Measurements from ENCODE around the gene KDM4F.
"Not testable (repeated sequence)": the region's sequence is repeated elsewhere in the genome, so short reads cannot be mapped to it uniquely, and the experiment has no call there.

The KDM4F gene

GRCh38 chr11:95049122-95049521 lies at the start of gene KDM4F:
KDM4F (plus strand) TSS chr11:95049422.
- not testable (repeated sequence) for DNase-seq

- no peak for DNase-seq
Measured at GRCh38 chr11:95003716-95004115, 45.5 kb upstream of the KDM4F start.

GRCh38 chr11:95005642-95006041 lies 43.6 kb upstream of the KDM4F start:
- DNase-seq, result no peak

GRCh38 chr11:95011376-95011775 lies 37.8 kb upstream of the KDM4F start:
- DNase-seq, result no peak

- DNase-seq, result no peak
Measured at GRCh38 chr11:95014184-95014821, 34.9 kb upstream of the KDM4F start.

- no peak for DNase-seq
Measured at GRCh38 chr11:95016139-95016538, 33.1 kb upstream of the KDM4F start.

GRCh38 chr11:95021468-95021867 lies 27.8 kb upstream of the KDM4F start:
- DNase-seq, result not testable (repeated sequence)

- DNase-seq, result no peak
Measured at GRCh38 chr11:95024958-95025357, 24.3 kb upstream of the KDM4F start, which contains the start of gene KDM4E. KDM4E (plus strand) TSS chr11:95025258; CDS start chr11:95025558, 300 bp downstream.

- not testable (repeated sequence) for DNase-seq
Measured at GRCh38 chr11:95025594-95025993, 23.6 kb upstream of the KDM4F start.

- DNase-seq, result no peak
Measured at GRCh38 chr11:95028357-95028756, 20.9 kb upstream of the KDM4F start.

GRCh38 chr11:95033051-95033450 lies 16.2 kb upstream of the KDM4F start:
- DNase-seq, result no peak

GRCh38 chr11:95035316-95035715 lies 13.9 kb upstream of the KDM4F start:
- no peak for DNase-seq

GRCh38 chr11:95037356-95038035 lies 11.7 kb upstream of the KDM4F start:
- peak; percentile 4 for DNase-seq

GRCh38 chr11:95042239-95042638 lies 7.0 kb upstream of the KDM4F start:
- no peak for DNase-seq

- no peak for DNase-seq
Measured at GRCh38 chr11:95042906-95043305, 6.3 kb upstream of the KDM4F start.

GRCh38 chr11:95044010-95044409 lies 5.2 kb upstream of the KDM4F start:
- no peak for DNase-seq

- DNase-seq, result no peak
Measured at GRCh38 chr11:95045812-95046211, 3.4 kb upstream of the KDM4F start.

GRCh38 chr11:95050595-95051202 lies 1.5 kb downstream of the KDM4F start:
- no peak for DNase-seq

- DNase-seq, result no peak
Measured at GRCh38 chr11:95054356-95054755, 5.1 kb downstream of the KDM4F start.

- DNase-seq, result no peak
Measured at GRCh38 chr11:95055283-95055897, 6.2 kb downstream of the KDM4F start.

GRCh38 chr11:95057959-95058358 lies 8.7 kb downstream of the KDM4F start:
- no peak for DNase-seq

- DNase-seq, result no peak
Measured at GRCh38 chr11:95058621-95059020, 9.4 kb downstream of the KDM4F start.

GRCh38 chr11:95059046-95059445 lies 9.8 kb downstream of the KDM4F start:
- DNase-seq, result no peak

- no peak for DNase-seq
Measured at GRCh38 chr11:95065336-95065735, 16.1 kb downstream of the KDM4F start.
